Cortex of kidney (tissue), 1 donor: ENCODE data around the gene TEX14.

Experiments used
- DNase-seq: peaks from one replicate; lab custom pipeline; 2025; lab: John Stamatoyannopoulos, UW

TEX14 gene

GRCh38 chr17:58643147-58643546, 48.7 kb downstream of the TEX14 start:
- no peak for DNase-seq

- DNase-seq, result no peak
Measured at GRCh38 chr17:58641887-58642311, 49.9 kb downstream of the TEX14 start.

- DNase-seq, result no peak
Measured at GRCh38 chr17:58640202-58640601, 51.6 kb downstream of the TEX14 start.

GRCh38 chr17:58639681-58640080, 52.2 kb downstream of the TEX14 start:
- no peak for DNase-seq

- DNase-seq, result no peak
Measured at GRCh38 chr17:58637011-58637570, 54.8 kb downstream of the TEX14 start.

GRCh38 chr17:58632324-58633314, 59.2 kb downstream of the TEX14 start:
- DNase-seq, result no peak

GRCh38 chr17:58631523-58632323, 60.1 kb downstream of the TEX14 start:
- no peak for DNase-seq

GRCh38 chr17:58630883-58631522, 60.8 kb downstream of the TEX14 start:
- DNase-seq, result no peak

GRCh38 chr17:58626905-58627304, 64.9 kb downstream of the TEX14 start:
- DNase-seq, result no peak

GRCh38 chr17:58624751-58625150, 67.1 kb downstream of the TEX14 start:
- no peak for DNase-seq

GRCh38 chr17:58621174-58621573, 70.7 kb downstream of the TEX14 start:
- no peak for DNase-seq

- no peak for DNase-seq
Measured at GRCh38 chr17:58618336-58618735, 73.5 kb downstream of the TEX14 start.

GRCh38 chr17:58617563-58617962, 74.3 kb downstream of the TEX14 start:
- DNase-seq, result no peak

- no peak for DNase-seq
Measured at GRCh38 chr17:58615768-58616659, 75.8 kb downstream of the TEX14 start.

- no peak for DNase-seq
Measured at GRCh38 chr17:58614859-58615459, 76.9 kb downstream of the TEX14 start.

- DNase-seq, result no peak
Measured at GRCh38 chr17:58611331-58611730, 80.5 kb downstream of the TEX14 start.

- no peak for DNase-seq
Measured at GRCh38 chr17:58606934-58607333, 84.9 kb downstream of the TEX14 start.

- DNase-seq, result no peak
Measured at GRCh38 chr17:58605986-58606385, 85.9 kb downstream of the TEX14 start.

GRCh38 chr17:58605470-58605869, 86.4 kb downstream of the TEX14 start:
- DNase-seq, result no peak

- DNase-seq, result no peak
Measured at GRCh38 chr17:58601976-58602375, 89.9 kb downstream of the TEX14 start.

GRCh38 chr17:58597371-58597770, 94.5 kb downstream of the TEX14 start:
- no peak for DNase-seq
